SH-SY5Y (cell line): Measurements from ENCODE around the gene FADS6.

Experiments used
- GATA2 ChIP-seq: IDR thresholded peaks from 2 replicates; pipeline ENCODE4 v1.6.1; 2011; ENCODE audit warnings: mild to moderate bottlenecking, low read depth, low read length
- GATA3 ChIP-seq: IDR thresholded peaks from 2 replicates; pipeline ENCODE4 v1.6.1; 2011; ENCODE audit warnings: low read depth, mild to moderate bottlenecking, low read length, moderate library complexity

DNA sequence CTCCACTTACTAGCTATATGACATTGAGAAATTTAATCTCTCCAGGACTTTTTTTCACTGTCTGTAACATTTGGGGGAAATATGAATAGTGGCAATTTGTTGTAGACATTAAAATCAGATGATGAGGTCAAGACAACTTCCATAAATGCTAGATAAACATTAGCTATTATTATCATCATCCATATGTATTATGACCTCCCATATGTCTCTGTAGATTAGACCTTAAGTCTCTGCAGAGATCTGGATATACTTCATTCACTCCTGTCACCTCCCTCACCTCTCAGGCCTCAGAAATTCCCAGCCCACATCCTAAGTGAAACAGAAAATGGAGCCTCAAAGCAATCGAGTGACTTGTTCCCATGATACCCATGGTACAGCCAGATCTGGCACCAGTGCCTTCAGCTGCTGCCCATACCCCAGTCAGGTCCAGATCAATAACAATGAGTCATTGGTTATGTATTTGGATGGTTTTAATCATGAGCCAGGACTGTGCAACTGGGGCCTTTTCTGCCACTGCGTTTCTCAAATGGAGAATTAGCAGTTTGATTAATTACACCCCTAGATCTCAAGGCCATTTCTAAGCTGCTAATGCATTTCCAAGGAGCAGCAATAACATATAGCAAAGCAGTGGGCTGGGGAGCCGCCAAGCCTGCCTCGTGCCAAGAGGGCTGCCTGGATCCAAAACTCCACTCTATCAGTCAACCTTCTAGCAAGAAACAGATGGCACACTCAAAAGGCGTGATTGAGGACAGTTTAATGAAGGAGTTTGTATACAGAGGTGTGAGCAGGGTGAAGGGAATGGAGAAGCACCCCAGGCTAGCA is 18.1 kb downstream of the FADS6 start:
- TF ChIP-seq GATA2 (no peak), GATA3 (no peak)
